SK-N-SH treated with all-trans-retinoic acid at 6 μM for 48 hours (cell line): ENCODE results near the gene DPF3.
A peak's percentile ranks its signal among the peaks of the same experiment; 100 is the strongest.

Experiments used
- ATAC-seq: fragments of 200-7000 bp; cut with Tn5 transposase; 3 replicates; pipeline ENCODE4 v1.9.1; 2020; ENCODE audit warnings: mild to moderate bottlenecking, moderate library complexity
- ARNTL ChIP-seq: fragments of 450-650 bp; formaldehyde crosslinking; IDR thresholded peaks from 2 replicates; pipeline ENCODE4 v1.5.0; 2020; ENCODE audit warnings: low read depth, mild to moderate bottlenecking, moderate library complexity, borderline replicate concordance
- BACH2 ChIP-seq: fragments of 250-450 bp; sonication (Bioruptor Pico); IDR thresholded peaks from 2 replicates; pipeline ENCODE4 v1.9.0; 2021; ENCODE audit warnings: mild to moderate bottlenecking, borderline replicate concordance
- CREB5 ChIP-seq: fragments of 250-450 bp; sonication (Bioruptor Pico); IDR thresholded peaks from 2 replicates; pipeline ENCODE4 v1.5.1; 2020; ENCODE audit warnings: low read depth, mild to moderate bottlenecking, moderate library complexity
- CSDC2 ChIP-seq: fragments of 250-450 bp; sonication (Bioruptor Pico); IDR thresholded peaks from 2 replicates; pipeline ENCODE4 v1.5.0; 2020; ENCODE audit warnings: mild to moderate bottlenecking, moderate library complexity
- GLIS3 ChIP-seq: fragments of 250-450 bp; sonication (Bioruptor Pico); IDR thresholded peaks from 2 replicates; pipeline ENCODE4 v1.5.0; 2020; ENCODE audit warnings: mild to moderate bottlenecking, moderate library complexity
- ISL1 ChIP-seq: fragments of 250-450 bp; sonication (Bioruptor Pico); IDR thresholded peaks from 2 replicates; pipeline ENCODE4 v2.1.2; 2022; ENCODE audit warnings: mild to moderate bottlenecking, moderate library complexity
- OSR1 ChIP-seq: fragments of 250-450 bp; sonication (Bioruptor Pico); IDR thresholded peaks from 2 replicates; pipeline ENCODE4 v1.8.0; 2022; ENCODE audit warnings: moderate library complexity, mild to moderate bottlenecking, inconsistent platforms
- RARB ChIP-seq: fragments of 250-450 bp; sonication (Bioruptor Pico); IDR thresholded peaks from 2 replicates; pipeline ENCODE4 v1.8.0; 2021; ENCODE audit warnings: mild to moderate bottlenecking, moderate library complexity
- SNAI2 ChIP-seq: fragments of 250-450 bp; sonication (Bioruptor Pico); IDR thresholded peaks from 2 replicates; pipeline ENCODE4 v1.5.0; 2020; ENCODE audit warnings: mild to moderate bottlenecking, moderate library complexity
- TCF4 ChIP-seq: fragments of 250-450 bp; sonication (Bioruptor Pico); IDR thresholded peaks from 2 replicates; pipeline ENCODE4 v1.8.0; 2021; ENCODE audit warnings: mild to moderate bottlenecking, moderate library complexity, borderline replicate concordance
- TOX ChIP-seq: fragments of 250-450 bp; sonication (Bioruptor Pico); IDR thresholded peaks from 2 replicates; pipeline ENCODE4 v1.8.0; 2021; ENCODE audit warnings: mild to moderate bottlenecking, moderate library complexity, borderline replicate concordance
- ZC3H10 ChIP-seq: fragments of 250-450 bp; sonication (Bioruptor Pico); IDR thresholded peaks from 2 replicates; pipeline ENCODE4 v1.5.1; 2021; ENCODE audit warnings: mild to moderate bottlenecking, moderate library complexity
- ZFP3 ChIP-seq: fragments of 250-450 bp; sonication (Bioruptor Pico); IDR thresholded peaks from 2 replicates; pipeline ENCODE4 v1.5.0; 2020; ENCODE audit warnings: mild to moderate bottlenecking, moderate library complexity
- ZNF565 ChIP-seq: fragments of 450-650 bp; formaldehyde crosslinking; conservative IDR thresholded peaks from 2 replicates; pipeline ENCODE4 v1.5.0; 2020; ENCODE audit warnings: low read depth, mild to moderate bottlenecking, moderate library complexity
- ZNF8 ChIP-seq: fragments of 450-650 bp; formaldehyde crosslinking; IDR thresholded peaks from 2 replicates; pipeline ENCODE4 v1.5.0; 2020; ENCODE audit warnings: mild to moderate bottlenecking, moderate library complexity
- TF ChIP-seq, protein P1 (sequence below): fragments of 250-450 bp; sonication (Bioruptor Pico); IDR thresholded peaks from 2 replicates; pipeline ENCODE4 v1.5.0; 2020; ENCODE audit warnings: mild to moderate bottlenecking, moderate library complexity
- TF ChIP-seq, protein P2 (sequence below): fragments of 250-450 bp; sonication (Bioruptor Pico); IDR thresholded peaks from 2 replicates; pipeline ENCODE4 v1.8.0; 2021; ENCODE audit warnings: low read depth, mild to moderate bottlenecking, moderate library complexity, borderline replicate concordance
- TF ChIP-seq, protein P3 (sequence below): fragments of 250-450 bp; sonication (Bioruptor Pico); IDR thresholded peaks from 2 replicates; pipeline ENCODE4 v1.5.1; 2021; ENCODE audit warnings: mild to moderate bottlenecking, moderate library complexity
- TF ChIP-seq, protein P4 (sequence below): fragments of 250-450 bp; sonication (Bioruptor Pico); IDR thresholded peaks from 2 replicates; pipeline ENCODE4 v1.8.0; 2020; ENCODE audit warnings: mild to moderate bottlenecking, moderate library complexity, borderline replicate concordance

The DPF3 gene

GRCh38 chr14:72893636-72894322, at the start of gene DPF3:
Gene DPF3, minus strand, starts transcription at chr14:72894101. Its CDS starts 13 bp downstream, at chr14:72894088.
- TF ChIP-seq, protein P1, sequence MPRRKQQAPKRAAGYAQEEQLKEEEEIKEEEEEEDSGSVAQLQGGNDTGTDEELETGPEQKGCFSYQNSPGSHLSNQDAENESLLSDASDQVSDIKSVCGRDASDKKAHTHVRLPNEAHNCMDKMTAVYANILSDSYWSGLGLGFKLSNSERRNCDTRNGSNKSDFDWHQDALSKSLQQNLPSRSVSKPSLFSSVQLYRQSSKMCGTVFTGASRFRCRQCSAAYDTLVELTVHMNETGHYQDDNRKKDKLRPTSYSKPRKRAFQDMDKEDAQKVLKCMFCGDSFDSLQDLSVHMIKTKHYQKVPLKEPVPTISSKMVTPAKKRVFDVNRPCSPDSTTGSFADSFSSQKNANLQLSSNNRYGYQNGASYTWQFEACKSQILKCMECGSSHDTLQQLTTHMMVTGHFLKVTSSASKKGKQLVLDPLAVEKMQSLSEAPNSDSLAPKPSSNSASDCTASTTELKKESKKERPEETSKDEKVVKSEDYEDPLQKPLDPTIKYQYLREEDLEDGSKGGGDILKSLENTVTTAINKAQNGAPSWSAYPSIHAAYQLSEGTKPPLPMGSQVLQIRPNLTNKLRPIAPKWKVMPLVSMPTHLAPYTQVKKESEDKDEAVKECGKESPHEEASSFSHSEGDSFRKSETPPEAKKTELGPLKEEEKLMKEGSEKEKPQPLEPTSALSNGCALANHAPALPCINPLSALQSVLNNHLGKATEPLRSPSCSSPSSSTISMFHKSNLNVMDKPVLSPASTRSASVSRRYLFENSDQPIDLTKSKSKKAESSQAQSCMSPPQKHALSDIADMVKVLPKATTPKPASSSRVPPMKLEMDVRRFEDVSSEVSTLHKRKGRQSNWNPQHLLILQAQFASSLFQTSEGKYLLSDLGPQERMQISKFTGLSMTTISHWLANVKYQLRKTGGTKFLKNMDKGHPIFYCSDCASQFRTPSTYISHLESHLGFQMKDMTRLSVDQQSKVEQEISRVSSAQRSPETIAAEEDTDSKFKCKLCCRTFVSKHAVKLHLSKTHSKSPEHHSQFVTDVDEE = no peak
- TF ChIP-seq SNAI2 (CRISPR knock-in tag) (no peak), ZFP3 (CRISPR knock-in tag) (no peak), ISL1 (CRISPR knock-in tag) (no peak), ZNF8 (CRISPR knock-in tag) (no peak), TCF4 (CRISPR knock-in tag) (no peak)
- TF ChIP-seq, protein P2, sequence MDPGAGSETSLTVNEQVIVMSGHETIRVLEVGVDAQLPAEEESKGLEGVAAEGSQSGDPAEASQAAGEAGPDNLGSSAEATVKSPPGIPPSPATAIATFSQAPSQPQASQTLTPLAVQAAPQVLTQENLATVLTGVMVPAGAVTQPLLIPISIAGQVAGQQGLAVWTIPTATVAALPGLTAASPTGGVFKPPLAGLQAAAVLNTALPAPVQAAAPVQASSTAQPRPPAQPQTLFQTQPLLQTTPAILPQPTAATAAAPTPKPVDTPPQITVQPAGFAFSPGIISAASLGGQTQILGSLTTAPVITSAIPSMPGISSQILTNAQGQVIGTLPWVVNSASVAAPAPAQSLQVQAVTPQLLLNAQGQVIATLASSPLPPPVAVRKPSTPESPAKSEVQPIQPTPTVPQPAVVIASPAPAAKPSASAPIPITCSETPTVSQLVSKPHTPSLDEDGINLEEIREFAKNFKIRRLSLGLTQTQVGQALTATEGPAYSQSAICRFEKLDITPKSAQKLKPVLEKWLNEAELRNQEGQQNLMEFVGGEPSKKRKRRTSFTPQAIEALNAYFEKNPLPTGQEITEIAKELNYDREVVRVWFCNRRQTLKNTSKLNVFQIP (CRISPR knock-in tag) = no peak
- TF ChIP-seq, protein P3, sequence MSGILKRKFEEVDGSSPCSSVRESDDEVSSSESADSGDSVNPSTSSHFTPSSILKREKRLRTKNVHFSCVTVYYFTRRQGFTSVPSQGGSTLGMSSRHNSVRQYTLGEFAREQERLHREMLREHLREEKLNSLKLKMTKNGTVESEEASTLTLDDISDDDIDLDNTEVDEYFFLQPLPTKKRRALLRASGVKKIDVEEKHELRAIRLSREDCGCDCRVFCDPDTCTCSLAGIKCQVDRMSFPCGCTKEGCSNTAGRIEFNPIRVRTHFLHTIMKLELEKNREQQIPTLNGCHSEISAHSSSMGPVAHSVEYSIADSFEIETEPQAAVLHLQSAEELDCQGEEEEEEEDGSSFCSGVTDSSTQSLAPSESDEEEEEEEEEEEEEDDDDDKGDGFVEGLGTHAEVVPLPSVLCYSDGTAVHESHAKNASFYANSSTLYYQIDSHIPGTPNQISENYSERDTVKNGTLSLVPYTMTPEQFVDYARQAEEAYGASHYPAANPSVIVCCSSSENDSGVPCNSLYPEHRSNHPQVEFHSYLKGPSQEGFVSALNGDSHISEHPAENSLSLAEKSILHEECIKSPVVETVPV (CRISPR knock-in tag) = no peak

DNA sequence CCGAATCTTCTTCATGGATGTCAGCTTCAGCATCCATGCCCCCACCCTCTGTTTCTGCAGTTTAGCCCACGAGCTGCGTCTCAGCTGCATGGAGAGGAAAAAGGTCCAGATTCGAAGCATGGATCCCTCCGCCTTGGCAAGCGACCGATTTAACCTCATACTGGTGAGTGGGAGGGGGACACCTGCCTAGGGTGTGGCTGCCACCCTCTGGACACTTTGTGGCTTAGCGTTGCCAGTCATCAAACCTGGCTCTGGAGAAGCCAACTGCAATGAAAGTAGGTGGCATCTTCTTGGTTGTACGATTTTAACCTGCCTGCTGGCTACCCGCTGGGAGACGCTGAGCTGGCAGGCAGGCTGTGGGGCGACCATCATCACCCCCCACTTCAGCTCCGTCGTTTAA, 49.0 kb upstream of the DPF3 start:
- TF ChIP-seq ZC3H10 (CRISPR knock-in tag) = no peak
- ATAC-seq = no peak

More at GRCh38 chr14:72893636-72894322, at the start of gene DPF3:
- peak; percentile 96 for ATAC-seq

GRCh38 chr14:72941286-72941985, 47.5 kb upstream of the DPF3 start:
- no peak for ATAC-seq
- TF ChIP-seq CREB5 = no peak
- TF ChIP-seq ARNTL (CRISPR knock-in tag) = no peak
- TF ChIP-seq ZNF565 (CRISPR knock-in tag) = no peak
- TF ChIP-seq ISL1 (CRISPR knock-in tag) = peak; percentile 73
- TF ChIP-seq GLIS3 (CRISPR knock-in tag) = no peak
- no peak for TF ChIP-seq TOX
- TF ChIP-seq, protein P4, sequence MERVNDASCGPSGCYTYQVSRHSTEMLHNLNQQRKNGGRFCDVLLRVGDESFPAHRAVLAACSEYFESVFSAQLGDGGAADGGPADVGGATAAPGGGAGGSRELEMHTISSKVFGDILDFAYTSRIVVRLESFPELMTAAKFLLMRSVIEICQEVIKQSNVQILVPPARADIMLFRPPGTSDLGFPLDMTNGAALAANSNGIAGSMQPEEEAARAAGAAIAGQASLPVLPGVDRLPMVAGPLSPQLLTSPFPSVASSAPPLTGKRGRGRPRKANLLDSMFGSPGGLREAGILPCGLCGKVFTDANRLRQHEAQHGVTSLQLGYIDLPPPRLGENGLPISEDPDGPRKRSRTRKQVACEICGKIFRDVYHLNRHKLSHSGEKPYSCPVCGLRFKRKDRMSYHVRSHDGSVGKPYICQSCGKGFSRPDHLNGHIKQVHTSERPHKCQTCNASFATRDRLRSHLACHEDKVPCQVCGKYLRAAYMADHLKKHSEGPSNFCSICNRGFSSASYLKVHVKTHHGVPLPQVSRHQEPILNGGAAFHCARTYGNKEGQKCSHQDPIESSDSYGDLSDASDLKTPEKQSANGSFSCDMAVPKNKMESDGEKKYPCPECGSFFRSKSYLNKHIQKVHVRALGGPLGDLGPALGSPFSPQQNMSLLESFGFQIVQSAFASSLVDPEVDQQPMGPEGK (CRISPR knock-in tag) = no peak
- TF ChIP-seq CSDC2 (CRISPR knock-in tag) = no peak
- no peak for TF ChIP-seq RARB (CRISPR knock-in tag)
- TF ChIP-seq TCF4 (CRISPR knock-in tag) = peak; percentile 26; the same call in 1 of the 2 replicates
- TF ChIP-seq ZC3H10 (CRISPR knock-in tag) = no peak
- no peak for TF ChIP-seq ZNF8 (CRISPR knock-in tag)
- TF ChIP-seq OSR1 (CRISPR knock-in tag) = no peak
- TF ChIP-seq BACH2 (CRISPR knock-in tag) = no peak
